GM19452 (cell line): ENCODE measurements around the gene ACCSL.
A peak's percentile ranks its signal among the peaks of the same experiment; 100 is the strongest.

Experiments used
- ATAC-seq: cut with Tn5 transposase; IDR thresholded peaks from one replicate; pipeline ENCODE4 v1.9.1; 2021; ENCODE audit not compliant: unreplicated experiment

Gene ACCSL

GRCh38 chr11:44049832-44050231, 2.1 kb downstream of the ACCSL start:
- ATAC-seq: no peak

GRCh38 chr11:44051171-44051570, 3.4 kb downstream of the ACCSL start:
- ATAC-seq: no peak

GRCh38 chr11:44057340-44057739, 9.6 kb downstream of the ACCSL start:
- ATAC-seq: no peak

GRCh38 chr11:44058275-44058674, 10.5 kb downstream of the ACCSL start:
- no peak for ATAC-seq

- ATAC-seq: no peak
Observed at GRCh38 chr11:44065161-44065661, 17.4 kb downstream of the ACCSL start.

- ATAC-seq: peak; percentile 98
Observed at GRCh38 chr11:44065841-44066731, 18.3 kb downstream of the ACCSL start, which contains the start of gene ACCS. ACCS (plus strand) TSS chr11:44066270; CDS start chr11:44067628, 1,358 bp downstream.

- ATAC-seq: no peak
Observed at GRCh38 chr11:44066732-44067141, 19.0 kb downstream of the ACCSL start.

- no peak for ATAC-seq
Observed at GRCh38 chr11:44067266-44067665, 19.5 kb downstream of the ACCSL start.

- ATAC-seq: no peak
Observed at GRCh38 chr11:44068180-44068579, 20.4 kb downstream of the ACCSL start.

GRCh38 chr11:44071157-44071556, 23.4 kb downstream of the ACCSL start:
- ATAC-seq: no peak

- no peak for ATAC-seq
Observed at GRCh38 chr11:44072757-44073658, 25.2 kb downstream of the ACCSL start.

- no peak for ATAC-seq
Observed at GRCh38 chr11:44078794-44079193, 31.0 kb downstream of the ACCSL start.

- no peak for ATAC-seq
Observed at GRCh38 chr11:44079376-44079775, 31.6 kb downstream of the ACCSL start.

- ATAC-seq: no peak
Observed at GRCh38 chr11:44080951-44081350, 33.2 kb downstream of the ACCSL start.

- ATAC-seq: no peak
Observed at GRCh38 chr11:44082645-44083044, 34.9 kb downstream of the ACCSL start.

- no peak for ATAC-seq
Observed at GRCh38 chr11:44083433-44083832, 35.7 kb downstream of the ACCSL start.

GRCh38 chr11:44083906-44084305, 36.1 kb downstream of the ACCSL start:
- no peak for ATAC-seq

- ATAC-seq: no peak
Observed at GRCh38 chr11:44085330-44085729, 37.5 kb downstream of the ACCSL start.

GRCh38 chr11:44088377-44088776, 40.6 kb downstream of the ACCSL start:
- ATAC-seq: no peak

- ATAC-seq: no peak
Observed at GRCh38 chr11:44088871-44089270, 41.1 kb downstream of the ACCSL start.

GRCh38 chr11:44090539-44090938, 42.8 kb downstream of the ACCSL start:
- ATAC-seq: no peak
